Caco-2 (cell line): Measurements from ENCODE around the gene UBE2H. TPM values are rescaled to one million over a fixed set of nuclear protein-coding genes. Genes with fewer than 3 reads are reported as not detected.

Source experiments
- BruUV-seq: library from RNA; stranded (reverse); fragments of 400-500 nt; replicated peaks from 2 replicates; lab custom pipeline; 2021; lab: Mats Ljungman, UMichigan
- CTCF ChIA-PET: fragments of 300-600 bp; sonication (Branson Sonifier 250); formaldehyde crosslinking; loops from one replicate; lab custom pipeline; 2022; ENCODE audit warnings: antibody characterized with exemption; lab: Charles Lee
- POLR2A ChIA-PET: fragments of 300-600 bp; sonication (Branson Sonifier 250); formaldehyde crosslinking; loops from one replicate; lab custom pipeline; 2022; ENCODE audit warnings: antibody characterized with exemption; lab: Charles Lee
- DNase-seq, 2 experiments: peaks; one replicate each; pipeline versions ENCODE4 v3.0.0 to v3.0.0-alpha.2; 2020 to 2022
- H3K27me3 ChIP-seq: replicated peaks from 2 replicates; pipeline ENCODE4 v1.6.0; 2011; ENCODE audit warnings: low read length; ENCODE audit not compliant: control insufficient read depth, insufficient read depth
- H3K36me3 ChIP-seq: 2 replicates; pipeline ENCODE4 v1.5.1; 2011; ENCODE audit warnings: low read length; ENCODE audit not compliant: control insufficient read depth, insufficient read depth
- H3K4me1 ChIP-seq: fragments of 250-450 bp; sonication (Bioruptor Pico); 2 replicates; pipeline ENCODE4 v1.5.1; 2020; ENCODE audit warnings: mild to moderate bottlenecking
- H3K4me3 ChIP-seq: 2 replicates; pipeline ENCODE4 v1.5.1; 2011; ENCODE audit warnings: low read depth, mild to moderate bottlenecking, control low read depth, low read length
- H3K9me3 ChIP-seq: fragments of 250-450 bp; sonication (Bioruptor Pico); 2 replicates; pipeline ENCODE4 v1.5.1; 2020; ENCODE audit warnings: mild to moderate bottlenecking, moderate library complexity
- H3K27ac Mint-ChIP-seq: one replicate; pipeline ENCODE4 v1.8.0; 2022; ENCODE audit warnings: mixed read lengths; ENCODE audit not compliant: unreplicated experiment
- H3K27me3 Mint-ChIP-seq: one replicate; pipeline ENCODE4 v1.8.0; 2022; ENCODE audit warnings: mixed read lengths; ENCODE audit not compliant: insufficient read depth, unreplicated experiment
- H3K36me3 Mint-ChIP-seq: one replicate; pipeline ENCODE4 v1.8.0; 2022; ENCODE audit warnings: mild to moderate bottlenecking, mixed read lengths; ENCODE audit not compliant: insufficient read depth, unreplicated experiment
- H3K4me1 Mint-ChIP-seq: one replicate; pipeline ENCODE4 v1.8.0; 2022; ENCODE audit warnings: low read depth, mixed read lengths; ENCODE audit not compliant: unreplicated experiment
- H3K4me3 Mint-ChIP-seq: one replicate; pipeline ENCODE4 v1.8.0; 2022; ENCODE audit warnings: mild to moderate bottlenecking, moderate library complexity, mixed read lengths; ENCODE audit not compliant: unreplicated experiment
- H3K9me3 Mint-ChIP-seq: one replicate; pipeline ENCODE4 v1.8.0; 2022; ENCODE audit warnings: mixed read lengths; ENCODE audit not compliant: unreplicated experiment
- CTCF ChIP-seq, 2 experiments: fragments of 200-600 bp in 1 of 2; IDR thresholded peaks; 1 replicate in 1 of 2; 2 replicates in 1 of 2; pipeline versions ENCODE4 v1.5.1 to v1.8.0; 2011 to 2022; ENCODE audit warnings: antibody characterized with exemption in 1 of 2, control low read depth in 1 of 2, inconsistent platforms in 1 of 2, low read depth in 1 of 2, low read length in 1 of 2, mild to moderate bottlenecking in 1 of 2, moderate library complexity in 1 of 2; ENCODE audit not compliant: insufficient read depth in 1 of 2, severe bottlenecking in 1 of 2, unreplicated experiment in 1 of 2
- intact Hi-C: fragments of 100-400 bp; cut with micrococcal nuclease; formaldehyde crosslinking; loops from one replicate; pipeline ENCODE4 v1.10.0; 2022; ENCODE audit not compliant: unreplicated experiment
- total RNA-seq: library from RNA; stranded (reverse); gene quantifications from 2 replicates; pipeline ENCODE4 v1.2.3, GENCODE V29; 2022

Gene UBE2H
- total RNA-seq, 1 experiment from 2014 or later, result 35.7 TPM

GRCh38 chr7:129830949-129831348, 121.8 kb downstream of the UBE2H start:
- Histone ChIP-seq H3K4me3 (no peak overlapping the region), H3K4me1 (peaks cover 29% of the 10 kb centered on the region), H3K9me3 (no peaks in the 10 kb centered on the region), H3K36me3 (peaks cover 1% of the 10 kb centered on the region; the same call in 1 of the 2 replicates), H3K27me3 (no peaks in the 10 kb centered on the region)
- H3K9me3 Mint-ChIP-seq, result no peaks in the 10 kb centered on the region
- CTCF ChIA-PET, result interaction anchor here (1.5 kb wide), 1 partner anchor 180 kb away, joined by 10 read pairs; no protein-coding TSS in a partner anchor
- no peak for DNase-seq
- H3K27ac Mint-ChIP-seq, result no peak overlapping the region
- TF ChIP-seq CTCF (IDR thresholded peaks at IDR 0.05; ENCODE audit: insufficient read depth in 1 of 2, low read depth in 1 of 2, low read length in 1 of 2, severe bottlenecking in 1 of 2, unreplicated experiment in 1 of 2), result no peak
- H3K4me1 Mint-ChIP-seq, result peaks cover 22% of the 10 kb centered on the region
- H3K27me3 Mint-ChIP-seq, result no peaks in the 10 kb centered on the region
- intact Hi-C loops, result loop anchor here (1.0 kb wide), 1 partner anchor 167 kb away; no protein-coding TSS in a partner anchor
- H3K36me3 Mint-ChIP-seq, result peaks cover 53% of the 10 kb centered on the region
- H3K4me3 Mint-ChIP-seq, result no peak overlapping the region
- no TSS peak for BruUV-seq
- POLR2A ChIA-PET, result no interaction called here

GRCh38 chr7:129829737-129830631, 122.8 kb downstream of the UBE2H start:
- H3K36me3 Mint-ChIP-seq, result peaks cover 56% of the 10 kb centered on the region
- Histone ChIP-seq H3K4me3 (no peak overlapping the region), H3K27me3 (no peaks in the 10 kb centered on the region), H3K4me1 (peaks cover 29% of the 10 kb centered on the region), H3K36me3 (peaks cover 1% of the 10 kb centered on the region; the same call in 1 of the 2 replicates), H3K9me3 (no peaks in the 10 kb centered on the region)
- no TSS peak for BruUV-seq
- POLR2A ChIA-PET, result interaction anchor here (0.7 kb wide), 1 partner anchor 181 kb away, joined by 3 read pairs; no protein-coding TSS in a partner anchor
- H3K27me3 Mint-ChIP-seq, result no peaks in the 10 kb centered on the region
- H3K4me3 Mint-ChIP-seq, result no peak overlapping the region
- CTCF ChIA-PET, result interaction anchor here (1.5 kb wide), 2 partner anchors 181 kb away, joined by 5 to 10 read pairs; no protein-coding TSS in a partner anchor
- peak; percentile 66 to 67 for TF ChIP-seq CTCF (IDR thresholded peaks at IDR 0.05; ENCODE audit: insufficient read depth in 1 of 2, low read depth in 1 of 2, low read length in 1 of 2, severe bottlenecking in 1 of 2, unreplicated experiment in 1 of 2)
- H3K4me1 Mint-ChIP-seq, result peaks cover 22% of the 10 kb centered on the region
- H3K9me3 Mint-ChIP-seq, result no peaks in the 10 kb centered on the region
- H3K27ac Mint-ChIP-seq, result no peak overlapping the region
- peak; percentile 46 to 49 for DNase-seq
- intact Hi-C loops, result loop anchor here (1.0 to 10.0 kb wide), 2 partner anchors 166 to 465 kb away; no protein-coding TSS in a partner anchor

DNA sequence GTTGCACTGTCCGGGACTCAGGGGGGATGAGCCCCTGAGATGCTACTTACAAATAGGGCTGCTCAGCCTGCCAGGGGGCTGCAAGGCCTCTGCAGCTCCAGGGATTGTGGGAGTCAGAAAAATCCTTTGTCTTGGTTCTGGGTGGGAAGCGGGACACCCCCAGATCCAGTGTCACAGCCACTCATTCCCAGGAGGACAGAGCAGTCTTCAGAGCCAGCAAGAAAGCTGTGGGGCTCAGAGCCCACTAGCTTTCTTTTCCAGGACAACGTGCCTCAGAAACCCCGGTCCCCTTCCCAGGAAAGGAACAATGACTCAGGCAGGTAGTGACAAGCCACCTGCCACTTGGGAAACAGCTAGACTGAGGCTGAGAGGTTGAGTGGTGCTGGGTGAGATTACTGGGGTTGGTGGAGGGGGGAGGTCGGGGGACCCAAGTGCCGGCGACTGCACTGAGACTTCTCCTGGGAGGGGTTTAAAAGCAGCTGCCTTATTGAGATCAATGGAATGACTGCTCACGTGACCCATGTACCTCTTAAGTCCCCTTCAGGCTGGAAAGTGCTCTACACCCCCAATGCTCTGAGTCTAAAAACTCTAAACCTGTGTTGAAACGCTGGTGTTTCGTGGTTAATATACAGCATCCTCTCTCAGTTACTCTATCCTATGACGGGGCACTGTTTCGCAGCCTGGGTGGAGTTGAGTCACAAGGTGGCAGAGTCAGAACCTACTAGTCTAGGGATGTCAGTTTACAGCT, 123.6 kb downstream of the UBE2H start:
- POLR2A ChIA-PET, result no interaction called here
- TF ChIP-seq CTCF (IDR thresholded peaks at IDR 0.05; ENCODE audit: insufficient read depth in 1 of 2, low read depth in 1 of 2, low read length in 1 of 2, severe bottlenecking in 1 of 2, unreplicated experiment in 1 of 2), result no peak
- DNase-seq, result no peak
- no peak overlapping the region for H3K27ac Mint-ChIP-seq
- intact Hi-C loops, result loop anchor here (10.0 kb wide), 1 partner anchor 464 kb away; no protein-coding TSS in a partner anchor
- no peaks in the 10 kb centered on the region; the same call in 1 of the 2 replicates for H3K36me3 ChIP-seq
- no TSS peak for BruUV-seq
- no peak overlapping the region for H3K4me3 ChIP-seq
- H3K9me3 Mint-ChIP-seq, result no peaks in the 10 kb centered on the region
- no peak overlapping the region for H3K4me3 Mint-ChIP-seq
- no peaks in the 10 kb centered on the region for H3K27me3 ChIP-seq
- H3K27me3 Mint-ChIP-seq, result no peaks in the 10 kb centered on the region
- H3K9me3 ChIP-seq, result no peaks in the 10 kb centered on the region
- peaks cover 57% of the 10 kb centered on the region for H3K36me3 Mint-ChIP-seq
- CTCF ChIA-PET, result interaction anchor here (0.5 to 1.5 kb wide), 3 partner anchors 19 to 609 kb away, joined by 3 to 5 read pairs (median 3); no protein-coding TSS in a partner anchor
- H3K4me1 Mint-ChIP-seq, result peaks cover 22% of the 10 kb centered on the region
- H3K4me1 ChIP-seq, result peaks cover 35% of the 10 kb centered on the region
